GM21381 (cell line): Measurements from ENCODE around the gene LSS.
"Not testable (repeated sequence)": the region's sequence is repeated elsewhere in the genome, so short reads cannot be mapped to it uniquely, and the experiment has no call there.

ENCODE experiments used
- ATAC-seq: cut with Tn5 transposase; IDR thresholded peaks from one replicate; pipeline ENCODE4 v1.9.1; 2021; ENCODE audit warnings: mild to moderate bottlenecking, moderate library complexity; ENCODE audit not compliant: unreplicated experiment

Gene LSS

DNA sequence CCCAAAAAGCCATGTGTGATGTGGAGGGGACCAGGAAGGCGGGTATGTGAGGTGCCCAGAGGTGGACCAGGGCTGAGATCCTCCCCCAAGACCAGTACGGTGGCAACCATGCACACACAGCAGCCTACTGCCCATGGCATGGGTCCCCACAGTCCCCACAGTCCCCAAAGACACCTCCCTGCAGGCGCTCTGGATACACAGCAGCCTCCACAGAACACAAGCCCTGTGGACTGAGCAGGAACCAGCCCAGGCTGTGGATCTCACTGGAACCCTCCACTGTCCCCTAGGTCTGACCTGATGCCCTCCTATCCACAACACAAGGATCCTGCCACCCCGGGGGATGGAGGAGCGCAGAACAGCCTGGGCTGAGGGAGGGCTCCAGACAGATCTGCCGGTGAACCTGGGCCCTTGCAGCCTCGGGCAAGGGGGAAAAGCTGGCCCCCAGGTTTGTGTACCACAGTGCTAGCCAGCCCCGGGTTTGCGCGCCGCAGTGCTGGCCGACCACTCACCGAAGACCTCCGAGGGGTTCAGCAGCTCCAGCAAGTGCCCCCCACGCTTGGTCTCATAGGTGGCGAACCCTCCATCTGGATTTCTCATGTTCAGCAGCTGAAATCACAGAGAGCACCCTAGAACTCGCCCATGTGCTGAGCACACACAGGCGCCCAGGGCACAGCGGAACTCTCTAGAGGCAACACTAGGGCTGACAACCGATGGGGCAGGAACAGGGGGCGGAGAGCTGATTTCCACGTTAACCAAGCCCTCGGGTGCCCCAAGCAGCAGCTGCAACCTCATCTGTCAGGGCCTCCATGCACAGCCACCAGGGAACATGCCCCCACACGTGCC lies 22.2 kb downstream of the LSS start:
- ATAC-seq, result no peak

GRCh38 chr21:46205766-46206162 lies 22.8 kb downstream of the LSS start:
- no peak for ATAC-seq

GRCh38 chr21:46205166-46205565 lies 23.4 kb downstream of the LSS start:
- ATAC-seq, result no peak

DNA sequence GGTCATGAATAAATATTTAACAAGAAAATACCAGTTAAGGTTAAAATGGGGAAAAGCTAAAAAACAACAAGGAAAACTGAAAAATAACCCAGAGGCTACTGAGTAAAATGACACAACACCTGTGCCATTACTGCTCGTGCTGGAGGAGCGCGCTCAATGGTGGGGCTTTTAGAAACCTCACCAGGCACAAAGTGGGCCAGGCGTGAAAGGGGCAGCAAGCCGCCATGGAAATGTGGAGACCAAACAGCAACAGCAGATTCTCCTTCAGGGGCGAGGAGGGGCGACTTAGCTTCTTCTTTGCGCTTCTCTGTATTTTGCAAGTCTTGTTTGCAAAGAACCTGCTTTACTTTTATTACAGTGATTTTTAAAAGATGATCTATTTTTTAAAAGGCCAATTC lies 25.4 kb downstream of the LSS start:
- ATAC-seq, result no peak

- ATAC-seq, result no peak
Observed at GRCh38 chr21:46202592-46203202, 25.9 kb downstream of the LSS start.

- not testable (repeated sequence) for ATAC-seq
Observed at GRCh38 chr21:46200877-46201803, 27.4 kb downstream of the LSS start.

GRCh38 chr21:46199436-46200373 lies 28.9 kb downstream of the LSS start:
- no peak for ATAC-seq

DNA sequence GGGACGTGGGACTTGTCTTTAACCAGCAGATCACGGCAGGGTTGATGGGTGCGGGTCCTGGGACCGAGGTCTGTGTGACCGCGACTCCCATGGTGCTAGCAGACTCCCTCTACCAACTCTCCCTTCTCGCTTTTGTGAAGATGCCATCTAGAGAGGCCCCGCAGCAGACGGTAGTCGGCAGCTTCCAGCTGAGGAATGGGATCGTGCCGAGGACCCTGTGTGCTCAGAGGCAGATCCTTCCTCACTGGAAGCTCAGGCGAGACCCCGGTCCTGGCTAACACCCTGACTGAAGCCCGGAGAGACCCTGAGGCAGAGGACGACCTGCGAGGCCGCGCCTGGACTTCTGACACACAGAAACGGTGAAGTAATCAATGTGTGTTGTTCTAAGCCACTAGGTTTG lies 31.8 kb downstream of the LSS start:
- no peak for ATAC-seq

DNA sequence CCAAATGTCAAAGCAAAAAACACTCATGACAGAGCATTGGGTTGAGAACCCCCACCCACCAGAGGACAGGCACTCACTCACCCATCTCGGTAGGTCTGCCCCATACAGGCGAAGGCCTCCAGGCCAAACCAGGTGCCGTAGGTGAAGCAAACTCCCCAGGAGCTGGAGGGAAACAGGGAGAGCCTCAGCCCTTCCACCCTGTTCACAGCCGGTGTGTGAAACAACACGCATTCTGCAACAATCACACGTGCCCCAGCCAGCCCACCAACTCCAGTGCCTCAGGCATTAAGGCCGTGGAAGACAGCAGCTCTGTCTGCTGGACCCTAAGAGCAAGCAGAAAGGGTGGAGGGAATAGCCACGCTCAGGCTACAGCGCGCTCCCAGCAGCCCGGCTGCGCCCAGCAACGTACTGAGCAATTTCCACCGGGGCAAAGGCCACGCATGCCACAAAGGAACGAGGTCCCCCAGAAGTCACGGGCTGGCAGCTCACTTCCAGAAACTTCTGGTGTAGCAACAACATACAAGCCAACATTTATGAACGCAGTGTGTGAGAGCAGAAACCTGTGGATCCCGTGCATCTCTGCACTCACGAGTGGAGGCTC lies 32.9 kb downstream of the LSS start:
- ATAC-seq, result no peak

DNA sequence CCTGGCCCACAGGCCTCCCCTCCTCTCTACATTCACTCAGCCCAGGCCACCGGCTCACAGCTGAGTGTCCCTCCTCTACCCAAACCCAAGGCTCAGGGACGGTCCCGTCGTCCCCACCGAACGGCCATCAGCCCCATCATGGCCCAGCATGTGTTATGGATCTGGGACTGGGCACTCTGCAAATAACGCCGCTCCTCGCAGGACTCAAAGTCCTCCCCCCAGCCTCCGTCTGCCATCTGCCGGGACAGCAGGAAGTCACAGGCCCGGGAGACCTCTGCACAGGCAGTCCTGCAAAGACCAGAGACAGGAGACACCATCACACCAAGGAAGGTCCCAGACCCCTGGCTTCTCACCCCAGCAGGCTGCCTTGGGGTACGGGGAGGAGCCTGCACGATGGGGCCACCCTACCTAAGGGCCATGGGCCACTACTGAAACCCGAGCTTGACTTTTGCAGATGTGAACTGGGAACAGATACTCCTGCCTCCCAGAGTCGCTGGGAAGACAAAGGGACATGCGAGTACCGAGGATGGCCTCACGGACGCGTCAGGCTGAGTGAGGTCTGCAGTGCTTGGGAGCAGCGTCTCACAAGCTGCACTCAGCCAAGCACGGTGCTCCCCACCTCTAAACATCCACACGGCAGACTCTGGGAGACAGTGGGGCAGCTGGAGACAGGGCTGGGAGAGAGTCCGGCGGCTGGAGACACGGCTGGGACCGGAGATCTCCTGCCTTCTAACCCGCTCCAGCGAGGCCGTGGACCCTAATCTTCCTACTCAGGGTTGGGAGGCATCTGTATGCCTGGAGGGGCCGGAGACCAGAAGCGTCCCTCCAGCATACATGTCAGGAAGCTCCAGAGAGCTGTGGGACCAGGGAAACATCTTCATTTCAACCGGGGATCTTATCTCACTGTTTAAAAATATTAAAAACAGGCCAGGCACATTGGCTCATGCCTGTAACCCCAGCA lies 33.9 kb downstream of the LSS start:
- no peak for ATAC-seq

- ATAC-seq, result no peak
Observed at GRCh38 chr21:46193829-46194373, 34.7 kb downstream of the LSS start.

DNA sequence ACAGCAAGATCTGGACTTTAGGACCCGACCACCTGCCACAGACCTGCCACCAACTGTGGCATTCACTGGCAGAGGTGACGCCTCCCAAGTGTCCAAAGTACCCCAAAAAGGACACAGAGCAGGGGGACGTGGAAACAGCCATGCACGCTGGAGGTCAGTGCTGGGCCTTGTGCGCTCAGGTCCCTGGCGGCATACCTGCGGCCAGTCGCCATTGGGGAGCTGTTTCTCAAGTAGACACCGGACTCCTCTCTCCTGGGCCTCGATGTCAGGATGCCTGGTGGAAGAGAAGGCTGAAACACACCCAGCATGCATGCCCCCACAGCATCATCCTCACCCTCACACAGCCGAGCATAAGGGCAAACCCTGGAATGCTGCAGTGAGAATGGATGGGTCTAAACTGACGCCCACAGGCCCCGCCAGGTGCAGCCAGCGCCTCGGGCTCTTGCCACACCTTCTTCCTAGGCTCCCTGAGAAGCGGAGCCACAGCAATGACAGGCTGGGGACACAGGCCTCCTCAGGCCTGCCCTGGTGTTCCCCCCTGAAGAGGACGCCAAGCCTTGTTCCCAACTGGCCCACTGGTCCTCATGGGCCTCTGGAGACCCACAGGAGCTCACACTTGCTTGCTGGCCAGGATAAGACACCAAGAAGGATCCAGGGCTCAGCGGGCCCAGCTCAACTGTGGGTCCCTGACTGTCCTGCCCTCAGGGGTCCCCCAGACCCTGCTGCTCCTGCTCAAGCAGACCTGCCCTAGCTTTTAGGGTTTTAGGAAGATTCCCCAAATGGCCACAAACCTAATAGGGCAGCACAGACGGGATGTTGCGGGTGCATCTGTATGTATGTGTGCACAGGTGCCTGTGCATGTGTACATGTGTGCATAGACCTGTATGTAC lies 36.6 kb downstream of the LSS start:
- ATAC-seq, result no peak

DNA sequence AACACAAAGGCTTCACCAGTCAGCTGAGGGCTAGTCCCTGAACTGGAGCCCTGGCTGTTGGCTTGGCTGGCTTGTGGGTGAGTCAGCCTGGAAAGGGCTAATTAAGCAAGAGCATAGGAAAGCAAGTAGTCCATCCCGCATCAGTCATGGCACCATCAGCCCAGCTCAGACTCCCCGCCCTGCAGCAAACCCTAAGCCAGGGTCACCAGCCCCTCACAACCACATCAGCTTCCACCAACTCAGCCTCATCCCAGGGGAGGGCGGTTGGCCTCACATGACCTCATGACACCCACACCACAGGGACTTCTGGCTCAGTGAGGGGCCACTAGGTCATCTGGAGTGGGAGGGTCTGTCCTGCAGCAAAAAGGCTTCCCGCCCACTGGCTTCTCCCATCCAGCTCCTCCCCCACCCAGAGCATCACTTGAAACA lies 37.3 kb downstream of the LSS start:
- ATAC-seq, result no peak

GRCh38 chr21:46190491-46191131 lies 38.0 kb downstream of the LSS start:
- ATAC-seq, result no peak

GRCh38 chr21:46189959-46190490 lies 38.5 kb downstream of the LSS start:
- no peak for ATAC-seq

DNA sequence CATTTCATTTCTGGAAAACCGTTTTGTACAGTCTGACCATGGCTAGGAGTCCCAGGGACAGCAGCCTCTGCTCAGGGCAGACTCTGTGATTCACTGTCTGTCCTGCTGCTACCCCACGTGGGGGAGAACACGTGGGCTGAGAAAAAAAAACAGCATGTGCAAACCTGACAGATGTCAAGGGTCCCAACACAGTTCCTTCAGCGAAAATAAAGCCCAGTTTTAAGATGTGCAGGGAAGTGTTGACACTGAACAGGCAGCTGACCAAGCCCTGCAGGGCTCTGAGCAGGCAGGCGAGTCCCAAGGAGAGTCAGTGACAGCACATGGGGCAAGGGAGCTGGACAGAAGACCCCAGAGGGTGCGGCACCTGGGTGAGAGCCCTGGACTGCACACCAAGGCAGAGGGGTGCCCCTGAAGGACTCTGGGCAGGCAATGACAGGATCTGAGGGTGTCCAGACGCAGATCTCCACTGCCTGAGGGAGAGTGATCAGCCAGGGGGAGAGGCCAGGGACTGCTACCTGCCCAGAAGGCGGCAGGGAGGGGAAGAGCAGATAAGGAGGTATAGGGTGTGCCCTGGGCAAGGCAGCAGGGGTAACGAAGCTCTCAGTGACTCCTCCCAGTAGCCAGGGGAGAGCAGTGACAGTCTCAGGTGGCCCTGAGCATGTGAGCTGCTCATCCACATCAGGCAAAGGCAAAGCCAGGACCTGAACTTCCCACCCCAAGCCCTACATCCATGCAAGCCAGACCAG lies 39.2 kb downstream of the LSS start:
- ATAC-seq, result no peak
